Right atrium auricular region (tissue), 2 donors: ENCODE results near the gene SMC3. TPM values are rescaled to one million over a fixed set of nuclear protein-coding genes. Genes with fewer than 3 reads are reported as not detected.

Experiments
- DNase-seq: peaks from one replicate; pipeline ENCODE4 v3.0.0-alpha.2; 2019; ENCODE audit warnings: low spot score
- H3K27ac ChIP-seq, 2 donors: fragments of 200-600 bp; sonication (generic); 1 replicate in 1 of 2; 2 replicates in 1 of 2; pipeline ENCODE4 v1.5.1; 2016 to 2019
- H3K27me3 ChIP-seq, 2 donors: fragments of 200-600 bp; sonication (generic); one replicate each; pipeline versions ENCODE4 v1.5.1 to v1.6.0; 2017 to 2019
- H3K36me3 ChIP-seq: fragments of 200-600 bp; sonication (generic); one replicate; pipeline ENCODE4 v1.5.1; 2016
- H3K4me1 ChIP-seq, 2 donors: fragments of 200-600 bp; sonication (generic); one replicate each; pipeline versions ENCODE4 v1.5.1 to v1.6.0; 2017 to 2019
- H3K4me3 ChIP-seq, 2 donors: fragments of 200-600 bp; sonication (generic); 1 replicate in 1 of 2; 2 replicates in 1 of 2; pipeline ENCODE4 v1.5.1; 2017 to 2019; ENCODE audit warnings: mild to moderate bottlenecking in 1 of 2, moderate library complexity in 1 of 2
- H3K9me3 ChIP-seq, 2 donors: fragments of 200-600 bp; sonication (generic); one replicate each; pipeline ENCODE4 v1.5.1; 2019
- CTCF ChIP-seq, 2 donors: fragments of 200-600 bp; sonication (generic); IDR thresholded peaks; one replicate each; pipeline ENCODE4 v1.5.1; 2019; ENCODE audit warnings: antibody characterized with exemption in 2 of 2
- total RNA-seq, 2 donors: library from RNA; depleted of rRNA; stranded (reverse); fragments of >200 nt; gene quantifications; one replicate each; pipeline ENCODE4 v1.1.0, GENCODE V29; 2016

SMC3 gene
- total RNA-seq, 2 donors from 2014 or later: 18.1 to 18.3 TPM

GRCh38 chr10:110612087-110612486 lies 44.6 kb downstream of the SMC3 start:
- H3K4me3 ChIP-seq: no peak overlapping the region
- H3K27me3 ChIP-seq: no peaks in the 10 kb centered on the region
- no peaks in the 10 kb centered on the region for H3K36me3 ChIP-seq
- TF ChIP-seq CTCF (IDR thresholded peaks at IDR 0.05): no peak
- no peak for DNase-seq
- H3K9me3 ChIP-seq: no peaks in the 10 kb centered on the region
- H3K4me1 ChIP-seq: peaks cover 0 to 4% of the 10 kb centered on the region in 2 donors
- no peak overlapping the region for H3K27ac ChIP-seq

- TF ChIP-seq CTCF (IDR thresholded peaks at IDR 0.05): no peak
- H3K27ac ChIP-seq: no peak overlapping the region
- no peaks in the 10 kb centered on the region for H3K9me3 ChIP-seq
- H3K4me1 ChIP-seq: peaks cover 0 to 4% of the 10 kb centered on the region in 2 donors
- no peaks in the 10 kb centered on the region for H3K36me3 ChIP-seq
- no peak for DNase-seq
- H3K27me3 ChIP-seq: no peaks in the 10 kb centered on the region
- H3K4me3 ChIP-seq: no peak overlapping the region
Observed at GRCh38 chr10:110612629-110613028, 45.1 kb downstream of the SMC3 start.

GRCh38 chr10:110613341-110613995 lies 46.0 kb downstream of the SMC3 start:
- Histone ChIP-seq H3K4me3 (no peak overlapping the region), H3K9me3 (no peaks in the 10 kb centered on the region), H3K36me3 (no peaks in the 10 kb centered on the region), H3K4me1 (peaks cover 0 to 4% of the 10 kb centered on the region in 2 donors), H3K27ac (no peak overlapping the region), H3K27me3 (no peaks in the 10 kb centered on the region)
- TF ChIP-seq CTCF (IDR thresholded peaks at IDR 0.05): no peak
- DNase-seq: no peak

- Histone ChIP-seq H3K36me3 (no peaks in the 10 kb centered on the region), H3K4me1 (peaks cover 0 to 4% of the 10 kb centered on the region in 2 donors), H3K9me3 (no peaks in the 10 kb centered on the region), H3K4me3 (no peak overlapping the region), H3K27ac (no peak overlapping the region), H3K27me3 (no peaks in the 10 kb centered on the region)
- TF ChIP-seq CTCF (IDR thresholded peaks at IDR 0.05): no peak
- DNase-seq: no peak
Observed at GRCh38 chr10:110613996-110614495, 46.6 kb downstream of the SMC3 start.

GRCh38 chr10:110615057-110615747 lies 47.7 kb downstream of the SMC3 start:
- DNase-seq: no peak
- no peaks in the 10 kb centered on the region for H3K36me3 ChIP-seq
- H3K4me3 ChIP-seq: no peak overlapping the region
- no peaks in the 10 kb centered on the region for H3K27me3 ChIP-seq
- H3K4me1 ChIP-seq: peaks cover 0 to under 1% of the 10 kb centered on the region in 2 donors
- TF ChIP-seq CTCF (IDR thresholded peaks at IDR 0.05): no peak
- H3K9me3 ChIP-seq: no peaks in the 10 kb centered on the region
- peak overlapping the region in 1 of 2 donors; percentile 36 for H3K27ac ChIP-seq
